Right lobe of liver (tissue), 6 donors: ENCODE data around the gene PNMA6A. TPM values are rescaled to one million over a fixed set of nuclear protein-coding genes. Genes with fewer than 3 reads are reported as not detected.
"Not testable (repeated sequence)": the region's sequence is repeated elsewhere in the genome, so short reads cannot be mapped to it uniquely, and the experiment has no call there.

Source experiments
- ATAC-seq, 4 donors: fragments of 200-7000 bp; cut with Tn5 transposase; one replicate each; pipeline ENCODE4 v1.9.1; 2020; ENCODE audit warnings: mild to moderate bottlenecking in 4 of 4, moderate library complexity in 4 of 4
- DNase-seq, 3 donors: peaks; one replicate each; pipeline ENCODE4 v3.0.0-alpha.2; 2020
- H3K27ac ChIP-seq, 3 donors: fragments of 200-600 bp; one replicate each; pipeline ENCODE4 v1.8.0; 2022
- H3K27me3 ChIP-seq, 2 donors: fragments of 200-600 bp; one replicate each; pipeline ENCODE4 v1.8.0; 2022
- H3K36me3 ChIP-seq, 4 donors: fragments of 200-600 bp; sonication (generic) in 1 of 4; one replicate each; pipeline versions ENCODE4 v1.5.1 to v1.8.0; 2017 to 2022; ENCODE audit warnings: control low read depth in 1 of 4
- H3K4me1 ChIP-seq, 4 donors: fragments of 200-600 bp; sonication (generic) in 1 of 4; one replicate each; pipeline versions ENCODE4 v1.5.1 to v1.8.0; 2017 to 2022; ENCODE audit warnings: control low read depth in 1 of 4
- H3K4me3 ChIP-seq, 3 donors: fragments of 200-600 bp; one replicate each; pipeline ENCODE4 v1.8.0; 2022
- H3K9me3 ChIP-seq, 4 donors: fragments of 200-600 bp; sonication (generic) in 1 of 4; one replicate each; pipeline versions ENCODE4 v1.5.1 to v1.8.0; 2017 to 2022; ENCODE audit warnings: control low read depth in 1 of 4
- WGBS: methylation state at CpG from one replicate; pipeline ENCODE4 v1.1.6; 2018; ENCODE audit warnings: low coverage, low lambda C conversion rate; ENCODE audit not compliant: insufficient coverage; ENCODE audit errors: missing lambda C conversion rate; 5-methylcytosine and 5-hydroxymethylcytosine counted together
- intact Hi-C, 2 donors: fragments of 100-400 bp; cut with DNase I; formaldehyde crosslinking; loops; one replicate each; pipeline versions ENCODE4 v1.11.2 to v1.14.1; 2022
- small RNA-seq, 2 experiments: library from RNA; depleted of rRNA; stranded (forward); fragments of <200 nt; gene quantifications; one replicate each; pipeline ENCODE3, GENCODE V24; 2016
- total RNA-seq, 6 experiments: library from RNA; depleted of rRNA in 2 of 6; stranded (reverse); fragments of >200 nt in 2 of 6; fragmentation: NEBNext Ultra II Directional in 3 of 6; extraction: Animal tissue kit (Norgen Biotek cat#: 25700) in 3 of 6; gene quantifications; one replicate each; pipeline versions ENCODE4 v1.1.0 to v1.2.4, GENCODE V29; 2016 to 2023
- donor health status: DM: no; HTN: yes; CAD: no.
- donor health status: DM: no; HTN: no; CAD: no.
- donor health status: DM: no; HTN: no; CAD: no.
- donor health status: DM: no; HTN: yes; CAD: no.
- donor health status: DM: no; HTN: yes; CAD: no.

PNMA6A gene
- total RNA-seq, 6 experiments from 2014 or later: 2.4 to 22.5 (median 7.1) TPM

- H3K9me3 ChIP-seq, H3K4me1 ChIP-seq, DNase-seq, H3K27me3 ChIP-seq, H3K4me3 ChIP-seq, H3K27ac ChIP-seq, ATAC-seq, intact Hi-C loops, H3K36me3 ChIP-seq: not testable (repeated sequence)
- no CpG with 5 or more reads among the region's 9 CpGs for WGBS
These were observed 41.6 kb downstream of the PNMA6A start for GRCh38 chrX:153113851-153114250.

DNA sequence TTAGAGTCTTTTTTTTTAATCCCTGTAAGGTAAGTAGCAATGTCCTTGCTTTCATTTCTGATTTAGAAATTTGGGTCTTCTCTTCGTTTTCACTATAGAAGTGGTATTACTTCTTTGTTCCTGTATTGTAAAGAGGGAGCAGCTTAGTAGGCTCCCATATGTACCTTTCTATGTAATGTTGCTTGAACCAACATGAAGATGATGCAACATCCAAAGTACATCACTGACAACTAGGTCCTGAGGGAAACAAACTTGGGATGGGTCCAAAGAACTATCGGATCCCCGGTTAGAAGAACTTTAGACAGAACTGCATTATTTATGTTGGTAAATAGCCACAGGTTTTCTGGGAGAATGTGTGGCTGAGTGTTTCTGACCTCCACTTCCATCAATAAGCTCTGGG is 45.5 kb downstream of the PNMA6A start:
- no CpG with 5 or more reads among the region's 3 CpGs for WGBS
- H3K27ac ChIP-seq, H3K4me3 ChIP-seq, H3K9me3 ChIP-seq, H3K4me1 ChIP-seq, H3K36me3 ChIP-seq, intact Hi-C loops, H3K27me3 ChIP-seq, DNase-seq: not testable (repeated sequence)
- peak; percentile 71 to 86 (median 80) for ATAC-seq

DNA sequence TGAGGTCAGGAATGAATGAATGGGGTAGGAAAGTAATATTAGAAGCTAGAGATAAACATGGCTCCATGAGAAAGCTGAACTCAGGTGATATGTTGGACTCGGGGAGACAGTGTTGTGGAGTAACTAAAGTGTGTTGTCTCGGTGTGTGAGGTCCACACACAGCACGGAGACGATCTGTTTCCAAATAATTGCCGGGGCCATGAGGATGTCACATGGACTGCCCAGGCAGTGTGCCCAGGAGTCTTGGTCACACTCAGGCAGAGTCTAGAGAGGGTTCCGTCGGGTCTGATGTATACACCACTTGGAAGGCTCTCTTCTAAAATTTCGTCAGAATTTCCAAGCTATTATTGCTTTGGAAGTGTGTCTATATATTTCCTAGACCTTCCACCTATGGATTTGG is 48.0 kb downstream of the PNMA6A start:
- H3K9me3 ChIP-seq, H3K4me3 ChIP-seq, H3K27me3 ChIP-seq, H3K36me3 ChIP-seq, DNase-seq, intact Hi-C loops, H3K27ac ChIP-seq, H3K4me1 ChIP-seq: not testable (repeated sequence)
- no CpG with 5 or more reads among the region's 8 CpGs for WGBS
- peak; percentile 59 to 70 (median 69) for ATAC-seq

DNA sequence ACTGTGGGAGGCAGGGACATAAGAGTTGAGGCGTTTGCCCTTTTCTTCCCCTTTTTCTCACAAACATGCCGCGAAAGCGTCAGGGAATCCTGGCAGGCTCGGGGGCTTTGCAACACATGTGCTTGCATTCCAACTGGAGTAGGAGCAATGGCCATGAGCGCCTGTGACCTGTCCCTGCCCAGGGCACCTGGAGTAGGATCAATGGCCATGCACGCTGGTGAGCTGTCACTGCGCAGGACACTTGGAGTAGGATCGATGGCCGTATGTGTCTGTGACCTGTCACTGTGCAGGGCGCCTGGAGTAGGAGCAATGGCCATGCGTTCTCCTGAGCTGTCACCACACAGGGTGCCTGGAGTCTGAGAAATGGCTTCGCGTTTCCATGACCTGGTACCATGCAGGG is 51.2 kb downstream of the PNMA6A start:
- H3K9me3 ChIP-seq, intact Hi-C loops, H3K4me3 ChIP-seq, H3K27me3 ChIP-seq, DNase-seq, H3K4me1 ChIP-seq, H3K27ac ChIP-seq, H3K36me3 ChIP-seq: not testable (repeated sequence)
- WGBS: no CpG with 5 or more reads among the region's 14 CpGs
- ATAC-seq: peak in 3 of 4 donors; percentile 50 to 84 (median 69)

Small RNA genes lying within 50 kb of the gene (small RNA-seq; reads per million reads assigned to genes)
- 0 reads per million in 2 experiments for gene AC243428.1

Other genes with a start within 250 kb of the PNMA6A start
- 10 to 100 TPM in 5 of 6 experiments, 1 to 10 TPM in 1; 8.4 to 11.4 (median 10.9) TPM for gene CETN2, start 241.7 kb upstream of the PNMA6A start, total RNA-seq
- 10 to 100 TPM; 16.1 to 38.2 (median 20.9) TPM for gene NSDHL, start 241.4 kb upstream of the PNMA6A start, total RNA-seq
- gene ZNF185, start 174.4 kb upstream of the PNMA6A start, total RNA-seq: 1 to 10 TPM in 1 of 6 experiments, under 1 TPM in 5; 0.61 to 1.7 (median 0.83) TPM
- gene PNMA5, start 78.3 kb upstream of the PNMA6A start, total RNA-seq: not detected
- under 1 TPM in 4 of 6 experiments, not detected in 2; 0.09 to 0.74 (median 0.42) TPM for gene PNMA3, start 16.0 kb upstream of the PNMA6A start, total RNA-seq
- gene MAGEA1, start 106.8 kb downstream of the PNMA6A start, total RNA-seq: not detected
- gene PNMA6F, start 249.3 kb downstream of the PNMA6A start, total RNA-seq: not detected